A549 treated with CpdA at 1 μM for 4 hours (cell line): ENCODE results near the gene LAMB4. TPM values are rescaled to one million over a fixed set of nuclear protein-coding genes. Genes with fewer than 3 reads are reported as not detected.

ENCODE experiments used
- total RNA-seq: library from RNA; stranded (reverse); fragments of 200-300 nt; extraction: Qiagen RNA extraction; gene quantifications from 5 replicates; pipeline ENCODE4 v1.2.3, GENCODE V29; 2022; ENCODE audit warnings: low read depth

LAMB4 gene, protein sequence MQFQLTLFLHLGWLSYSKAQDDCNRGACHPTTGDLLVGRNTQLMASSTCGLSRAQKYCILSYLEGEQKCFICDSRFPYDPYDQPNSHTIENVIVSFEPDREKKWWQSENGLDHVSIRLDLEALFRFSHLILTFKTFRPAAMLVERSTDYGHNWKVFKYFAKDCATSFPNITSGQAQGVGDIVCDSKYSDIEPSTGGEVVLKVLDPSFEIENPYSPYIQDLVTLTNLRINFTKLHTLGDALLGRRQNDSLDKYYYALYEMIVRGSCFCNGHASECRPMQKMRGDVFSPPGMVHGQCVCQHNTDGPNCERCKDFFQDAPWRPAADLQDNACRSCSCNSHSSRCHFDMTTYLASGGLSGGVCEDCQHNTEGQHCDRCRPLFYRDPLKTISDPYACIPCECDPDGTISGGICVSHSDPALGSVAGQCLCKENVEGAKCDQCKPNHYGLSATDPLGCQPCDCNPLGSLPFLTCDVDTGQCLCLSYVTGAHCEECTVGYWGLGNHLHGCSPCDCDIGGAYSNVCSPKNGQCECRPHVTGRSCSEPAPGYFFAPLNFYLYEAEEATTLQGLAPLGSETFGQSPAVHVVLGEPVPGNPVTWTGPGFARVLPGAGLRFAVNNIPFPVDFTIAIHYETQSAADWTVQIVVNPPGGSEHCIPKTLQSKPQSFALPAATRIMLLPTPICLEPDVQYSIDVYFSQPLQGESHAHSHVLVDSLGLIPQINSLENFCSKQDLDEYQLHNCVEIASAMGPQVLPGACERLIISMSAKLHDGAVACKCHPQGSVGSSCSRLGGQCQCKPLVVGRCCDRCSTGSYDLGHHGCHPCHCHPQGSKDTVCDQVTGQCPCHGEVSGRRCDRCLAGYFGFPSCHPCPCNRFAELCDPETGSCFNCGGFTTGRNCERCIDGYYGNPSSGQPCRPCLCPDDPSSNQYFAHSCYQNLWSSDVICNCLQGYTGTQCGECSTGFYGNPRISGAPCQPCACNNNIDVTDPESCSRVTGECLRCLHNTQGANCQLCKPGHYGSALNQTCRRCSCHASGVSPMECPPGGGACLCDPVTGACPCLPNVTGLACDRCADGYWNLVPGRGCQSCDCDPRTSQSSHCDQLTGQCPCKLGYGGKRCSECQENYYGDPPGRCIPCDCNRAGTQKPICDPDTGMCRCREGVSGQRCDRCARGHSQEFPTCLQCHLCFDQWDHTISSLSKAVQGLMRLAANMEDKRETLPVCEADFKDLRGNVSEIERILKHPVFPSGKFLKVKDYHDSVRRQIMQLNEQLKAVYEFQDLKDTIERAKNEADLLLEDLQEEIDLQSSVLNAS (N-terminal part only)
- total RNA-seq: 0.10 to 0.31 TPM (median 0.16 TPM) in 5 replicates

GRCh38 chr7:108130261-108130660 lies at the start of gene LAMB4:
Gene LAMB4, minus strand, starts transcription at chr7:108130361. Its CDS starts 7,197 bp downstream, at chr7:108123164.

GRCh38 chr7:108002726-108003598 lies 127.2 kb downstream of the LAMB4 start, which contains the start of gene LAMB1:
Gene LAMB1, minus strand, starts transcription at chr7:108003161. Its CDS starts 276 bp downstream, at chr7:108002885.

Other genes with a start within 250 kb of the LAMB4 start
- gene DLD, start 239.2 kb downstream of the LAMB4 start, total RNA-seq: 89.6 to 123 TPM (median 92.6 TPM) in 5 replicates
- 118 to 182 TPM (median 130 TPM) in 5 replicates for gene LAMB1, start 127.2 kb downstream of the LAMB4 start, total RNA-seq